HUES48 (cell line): Measurements from ENCODE around the gene RAG2.
"Not testable (repeated sequence)": the region's sequence is repeated elsewhere in the genome, so short reads cannot be mapped to it uniquely, and the experiment has no call there.

ENCODE experiments used
- H3K27ac ChIP-seq: one replicate; pipeline ENCODE4 v1.7.0; 2013; ENCODE audit warnings: low read depth, low read length, inconsistent platforms
- H3K27me3 ChIP-seq: 2 replicates; pipeline ENCODE4 v1.6.1; 2013; ENCODE audit warnings: mild to moderate bottlenecking, low read length; ENCODE audit not compliant: control insufficient read depth, insufficient read depth
- H3K36me3 ChIP-seq: 2 replicates; pipeline ENCODE4 v1.6.1; 2013; ENCODE audit warnings: low read length; ENCODE audit not compliant: control insufficient read depth, insufficient read depth
- H3K4me1 ChIP-seq: 2 replicates; pipeline ENCODE4 v1.6.1; 2013; ENCODE audit warnings: mild to moderate bottlenecking, low read length; ENCODE audit not compliant: control insufficient read depth, insufficient read depth
- H3K4me3 ChIP-seq: 2 replicates; pipeline ENCODE4 v1.5.1; 2013; ENCODE audit warnings: mild to moderate bottlenecking, low read depth, low read length
- H3K9ac ChIP-seq: 2 replicates; pipeline ENCODE4 v1.6.1; 2013; ENCODE audit warnings: mild to moderate bottlenecking, low read depth, low read length, moderate library complexity
- H3K9me3 ChIP-seq: 2 replicates; pipeline ENCODE4 v1.6.1; 2013; ENCODE audit warnings: low read length; ENCODE audit not compliant: control insufficient read depth, insufficient read depth

RAG2 gene

DNA sequence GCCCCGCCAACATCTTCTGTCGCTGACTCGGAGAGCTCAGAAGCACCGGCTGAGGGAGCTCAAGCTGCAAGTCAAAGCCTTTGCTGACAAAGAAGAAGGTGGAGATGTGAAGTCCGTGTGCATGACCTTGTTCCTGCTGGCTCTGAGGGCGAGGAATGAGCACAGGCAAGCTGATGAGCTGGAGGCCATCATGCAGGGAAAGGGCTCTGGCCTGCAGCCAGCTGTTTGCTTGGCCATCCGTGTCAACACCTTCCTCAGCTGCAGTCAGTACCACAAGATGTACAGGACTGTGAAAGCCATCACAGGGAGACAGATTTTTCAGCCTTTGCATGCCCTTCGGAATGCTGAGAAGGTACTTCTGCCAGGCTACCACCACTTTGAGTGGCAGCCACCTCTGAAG, 23.6 kb downstream of the RAG2 start:
- Histone ChIP-seq H3K9ac (no peak overlapping the region), H3K4me1 (no peaks in the 10 kb centered on the region), H3K36me3 (no peaks in the 10 kb centered on the region), H3K9me3 (no peaks in the 10 kb centered on the region), H3K27ac (no peak overlapping the region), H3K27me3 (no peaks in the 10 kb centered on the region), H3K4me3 (no peak overlapping the region)

GRCh38 chr11:36569095-36569494, 28.9 kb downstream of the RAG2 start:
- H3K9ac ChIP-seq = no peak overlapping the region
- H3K36me3 ChIP-seq = no peaks in the 10 kb centered on the region
- no peaks in the 10 kb centered on the region for H3K27me3 ChIP-seq
- H3K4me1 ChIP-seq = no peaks in the 10 kb centered on the region
- H3K4me3 ChIP-seq = no peak overlapping the region
- no peak overlapping the region for H3K27ac ChIP-seq
- H3K9me3 ChIP-seq = no peaks in the 10 kb centered on the region

DNA sequence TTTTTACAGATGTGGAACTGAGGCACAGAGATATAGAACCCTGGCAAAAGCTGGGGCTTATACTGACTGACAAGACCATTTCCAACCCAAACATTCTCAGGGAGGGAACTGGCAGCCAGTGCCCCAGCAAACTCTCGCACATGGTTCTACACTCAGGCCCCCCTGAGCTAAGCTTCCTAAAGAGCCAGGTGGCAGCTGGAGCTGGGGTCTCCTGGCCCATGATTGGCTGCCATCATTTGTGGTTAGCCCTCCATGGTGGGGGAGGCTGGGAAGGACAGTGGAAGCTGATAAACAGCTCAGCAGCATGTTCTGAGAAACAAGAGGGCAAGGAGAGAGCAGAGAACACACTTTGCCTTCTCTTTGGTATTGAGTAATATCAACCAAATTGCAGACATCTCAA, 30.3 kb downstream of the RAG2 start, which contains the start of gene RAG1:
RAG1 (plus strand) TSS at position 314 of the 400 bp plus-strand sequence. CDS start 5,298 bp downstream, outside the sequence.
- Histone ChIP-seq H3K4me1 (no peaks in the 10 kb centered on the region), H3K9me3 (no peaks in the 10 kb centered on the region), H3K4me3 (no peak within 1 kb of the TSS), H3K9ac (no peak within 1 kb of the TSS), H3K27me3 (no peaks in the 10 kb centered on the region), H3K36me3 (no peaks in the 10 kb centered on the region), H3K27ac (no peak within 1 kb of the TSS)

DNA sequence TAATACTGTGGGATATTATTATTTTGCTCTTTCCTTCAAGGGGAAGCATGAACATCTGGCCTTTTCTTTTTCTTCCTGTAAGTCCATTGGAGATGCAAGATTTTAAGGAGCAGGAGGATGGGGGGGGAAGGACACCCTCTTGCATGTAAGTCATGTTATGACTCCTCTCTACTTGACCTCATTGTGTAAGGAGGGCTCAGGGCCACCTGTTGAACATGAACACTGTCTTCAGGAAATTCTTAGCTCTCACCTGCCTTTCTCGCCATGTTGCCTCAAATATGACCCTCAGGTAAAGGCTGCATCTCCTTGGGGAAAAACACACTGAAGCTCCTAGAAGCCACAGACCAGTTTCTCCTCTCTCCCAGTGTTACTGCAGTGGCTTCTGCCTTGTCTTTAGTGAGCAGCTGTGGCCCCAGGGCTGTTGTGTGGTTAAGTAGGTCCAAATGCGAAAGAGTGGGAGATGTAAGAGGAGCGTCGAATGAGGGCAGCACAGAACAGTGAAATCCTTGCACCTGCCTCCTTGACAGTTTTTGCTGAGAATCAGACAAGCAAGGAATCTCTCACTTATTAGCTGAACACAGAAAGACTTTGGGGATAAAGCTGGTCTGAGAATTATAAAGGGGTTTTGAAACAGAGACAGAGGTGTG, 31.5 kb downstream of the RAG2 start:
- Histone ChIP-seq H3K4me1 (no peaks in the 10 kb centered on the region), H3K27me3 (no peaks in the 10 kb centered on the region), H3K9ac (no peak overlapping the region), H3K36me3 (no peaks in the 10 kb centered on the region), H3K9me3 (no peaks in the 10 kb centered on the region), H3K4me3 (no peak overlapping the region), H3K27ac (no peak overlapping the region)

DNA sequence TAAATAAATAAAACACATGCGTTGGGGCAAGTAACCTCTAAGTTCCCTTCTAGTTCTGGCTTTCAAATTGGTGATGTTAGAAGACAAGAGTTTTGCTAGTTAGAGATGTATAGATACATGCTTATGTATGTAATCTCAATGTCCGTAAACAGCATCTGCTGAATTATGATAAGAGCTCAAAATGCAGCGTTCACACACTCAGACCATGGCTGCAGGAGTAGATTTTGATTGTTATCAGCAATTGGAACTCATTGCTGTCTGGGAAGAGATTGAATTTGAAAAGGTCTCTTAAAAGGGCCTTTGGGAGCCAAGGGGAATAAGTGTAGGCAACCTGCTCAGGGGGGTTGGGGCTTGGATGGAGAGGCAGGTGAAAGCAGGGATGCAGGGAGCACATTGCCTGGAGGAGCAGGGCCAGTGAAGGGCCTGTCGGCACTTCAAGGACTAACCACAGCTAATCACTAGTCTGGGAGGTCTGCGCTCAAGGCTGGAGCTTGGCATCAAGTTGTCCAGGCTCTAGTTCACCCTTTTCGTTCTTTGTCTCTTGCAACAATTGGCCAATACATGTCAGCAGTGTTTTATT, 32.9 kb downstream of the RAG2 start:
- Histone ChIP-seq H3K4me1 (no peaks in the 10 kb centered on the region), H3K27ac (no peak overlapping the region), H3K27me3 (no peaks in the 10 kb centered on the region; the same call in 1 of the 2 replicates), H3K36me3 (no peaks in the 10 kb centered on the region), H3K9ac (no peak overlapping the region), H3K4me3 (no peak overlapping the region), H3K9me3 (no peaks in the 10 kb centered on the region)

DNA sequence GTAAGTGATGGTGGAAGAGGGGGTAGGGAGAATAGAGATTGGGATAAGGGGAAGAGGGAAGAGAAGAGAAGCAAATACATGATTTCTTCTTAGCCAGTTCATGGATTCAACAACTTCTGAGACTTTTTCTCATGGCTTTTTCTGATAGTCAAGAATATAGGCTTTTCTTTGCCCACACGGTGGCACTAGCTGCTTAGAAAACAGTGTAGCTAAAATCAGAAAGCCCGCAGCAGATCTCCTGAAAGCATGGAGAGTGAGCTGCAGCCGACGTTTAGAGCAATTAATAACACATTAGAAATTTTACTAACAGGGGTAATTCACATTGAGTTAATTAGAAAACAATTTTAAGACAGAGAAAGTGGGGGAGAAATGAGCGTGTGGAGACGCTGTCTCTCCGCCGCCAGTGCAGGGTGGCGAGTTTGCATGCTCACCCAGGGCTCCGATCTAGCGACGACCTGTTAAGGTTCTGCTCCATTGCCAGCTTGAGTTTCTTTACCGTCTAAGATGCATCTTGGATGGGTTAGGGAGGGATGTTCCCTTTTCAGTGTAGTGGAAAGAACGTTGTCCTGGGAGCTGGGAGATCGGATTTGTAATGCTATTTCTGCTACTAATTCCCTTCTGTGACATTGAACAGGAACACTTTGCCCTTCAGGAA, 33.5 kb downstream of the RAG2 start:
- peak overlapping the region; percentile 46 for H3K4me3 ChIP-seq
- H3K36me3 ChIP-seq = no peaks in the 10 kb centered on the region
- H3K9me3 ChIP-seq = no peaks in the 10 kb centered on the region
- no peaks in the 10 kb centered on the region for H3K4me1 ChIP-seq
- no peak overlapping the region for H3K9ac ChIP-seq
- no peaks in the 10 kb centered on the region; the same call in 1 of the 2 replicates for H3K27me3 ChIP-seq
- no peak overlapping the region for H3K27ac ChIP-seq

DNA sequence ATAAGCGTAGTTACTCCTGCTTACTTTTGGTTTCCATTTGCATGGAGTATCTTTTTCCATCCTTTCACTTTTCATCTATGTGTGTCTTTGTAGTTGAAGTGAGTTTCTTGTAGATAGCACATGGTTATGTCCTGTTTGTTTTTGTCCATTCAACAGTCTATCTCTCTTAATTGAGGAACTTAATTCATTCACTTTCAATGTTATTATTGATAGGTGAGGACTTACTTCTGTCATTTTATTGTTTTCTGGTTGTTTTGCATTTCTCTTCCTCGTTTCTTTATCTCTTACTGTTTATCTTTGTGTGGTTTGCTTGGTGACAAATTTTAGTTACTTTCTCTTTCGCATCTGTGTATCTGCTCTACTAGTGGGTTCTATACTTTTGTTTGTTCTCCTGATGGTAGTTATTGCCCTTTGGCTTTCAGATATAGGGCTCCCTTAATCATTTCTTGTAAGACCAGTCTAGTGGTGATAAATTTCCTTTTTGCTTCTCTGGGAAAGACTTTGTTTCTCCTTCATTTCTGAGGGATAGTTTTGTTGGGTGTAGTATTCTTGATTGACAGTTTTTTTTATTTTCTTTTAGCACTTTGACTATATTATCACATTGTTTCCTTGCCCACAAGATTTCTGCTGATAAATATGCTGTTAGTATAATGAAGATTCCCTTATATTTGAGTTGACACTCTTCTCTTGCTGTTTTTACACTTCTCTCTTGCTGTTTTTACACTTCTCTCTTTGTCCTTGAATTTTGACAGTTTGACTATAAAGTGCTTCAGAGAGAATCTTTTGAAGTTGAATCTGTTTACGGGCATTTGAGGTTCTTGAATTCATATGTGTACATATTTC, 39.2 kb downstream of the RAG2 start:
- H3K9me3 ChIP-seq = peaks cover 6% of the 10 kb centered on the region

DNA sequence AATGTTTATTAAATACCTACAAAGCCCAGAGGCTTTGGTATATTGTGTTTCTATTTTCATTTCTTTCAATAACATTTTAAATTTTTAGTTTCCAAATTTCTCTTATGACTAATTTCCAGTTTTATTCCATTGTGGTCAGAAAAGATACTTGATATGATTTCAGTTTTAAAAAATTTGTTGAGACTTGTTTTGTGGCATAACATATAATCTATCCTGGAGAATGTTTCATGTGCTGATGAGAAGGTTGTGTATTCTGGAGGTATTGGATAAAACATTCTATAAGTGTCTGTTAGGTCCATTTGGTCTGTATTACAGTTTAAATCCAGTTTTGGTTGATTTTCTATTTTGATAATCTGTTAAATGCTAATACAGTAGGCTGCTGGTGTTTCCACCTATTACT, 40.0 kb downstream of the RAG2 start:
- Histone ChIP-seq H3K9me3 (peaks cover 6% of the 10 kb centered on the region), H3K27me3 (no peaks in the 10 kb centered on the region; the same call in 1 of the 2 replicates), H3K36me3 (no peaks in the 10 kb centered on the region), H3K4me1 (no peaks in the 10 kb centered on the region), H3K4me3 (0 out of 2 replicates have a peak overlapping the region, but pooled peaks have one; percentile 9), H3K9ac (no peak overlapping the region), H3K27ac (no peak overlapping the region)

More for the DNA sequence above, 39.2 kb downstream of the RAG2 start:
- Histone ChIP-seq H3K4me1 (no peaks in the 10 kb centered on the region), H3K27me3 (no peaks in the 10 kb centered on the region; the same call in 1 of the 2 replicates), H3K27ac (no peak overlapping the region), H3K4me3 (no peak overlapping the region), H3K36me3 (no peaks in the 10 kb centered on the region), H3K9ac (no peak overlapping the region)

DNA sequence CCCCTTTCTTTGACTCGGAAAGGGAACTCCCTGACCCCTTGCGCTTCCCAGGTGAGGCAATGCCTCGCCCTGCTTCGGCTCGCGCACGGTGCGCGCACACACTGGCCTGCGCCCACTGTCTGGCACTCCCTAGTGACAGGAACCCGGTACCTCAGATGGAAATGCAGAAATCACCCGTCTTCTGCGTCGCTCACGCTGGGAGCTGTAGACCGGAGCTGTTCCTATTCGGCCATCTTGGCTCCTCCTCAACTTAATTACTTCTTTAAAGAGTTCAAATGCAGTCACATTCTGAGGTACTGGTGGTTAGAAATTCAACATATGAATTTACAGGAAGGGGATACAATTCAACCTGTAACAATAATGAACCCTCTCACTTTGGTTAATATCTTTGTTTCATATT, 40.6 kb downstream of the RAG2 start:
- not testable (repeated sequence) for H3K9me3 ChIP-seq, H3K36me3 ChIP-seq, H3K4me1 ChIP-seq, H3K27ac ChIP-seq, H3K27me3 ChIP-seq, H3K9ac ChIP-seq
- peak overlapping the region; percentile 9; the same call in 1 of the 2 replicates for H3K4me3 ChIP-seq

GRCh38 chr11:36550385-36551115, 47.5 kb downstream of the RAG2 start:
- Histone ChIP-seq H3K27me3 (no peaks in the 10 kb centered on the region), H3K27ac (no peak overlapping the region), H3K4me1 (no peaks in the 10 kb centered on the region), H3K9ac (no peak overlapping the region), H3K36me3 (no peaks in the 10 kb centered on the region), H3K9me3 (no peaks in the 10 kb centered on the region; the same call in 1 of the 2 replicates), H3K4me3 (no peak overlapping the region)
